H9 (cell line): Measurements from ENCODE around the gene TRPM3. TPM values are rescaled to one million over a fixed set of nuclear protein-coding genes. Genes with fewer than 3 reads are reported as not detected.

Source experiments
- DNase-seq: peaks from one replicate; pipeline ENCODE4 v3.0.0-alpha.2; 2017
- H2AFZ ChIP-seq: one replicate; pipeline ENCODE4 v1.6.1; 2013; ENCODE audit warnings: mild to moderate bottlenecking, low read length, control low read depth, moderate library complexity
- H2AK5ac ChIP-seq: 2 replicates; pipeline ENCODE4 v1.6.1; 2013; ENCODE audit warnings: low read length, control low read depth, mixed read lengths; ENCODE audit not compliant: insufficient read length
- H2BK120ac ChIP-seq: one replicate; pipeline ENCODE4 v1.6.1; 2013; ENCODE audit warnings: low read depth, mild to moderate bottlenecking, low read length, control low read depth, inconsistent platforms; ENCODE audit not compliant: poor library complexity, severe bottlenecking
- H2BK12ac ChIP-seq: 2 replicates; pipeline ENCODE4 v1.6.1; 2013; ENCODE audit warnings: low read length, control low read depth, mixed read lengths, low read depth; ENCODE audit not compliant: insufficient read length
- H2BK15ac ChIP-seq: 2 replicates; pipeline ENCODE4 v1.6.1; 2013; ENCODE audit warnings: low read depth, low read length, control low read depth
- H2BK20ac ChIP-seq: one replicate; pipeline ENCODE4 v1.6.1; 2013; ENCODE audit warnings: low read depth, mild to moderate bottlenecking, low read length, control low read depth, inconsistent platforms; ENCODE audit not compliant: poor library complexity, severe bottlenecking
- H2BK5ac ChIP-seq: 2 replicates; pipeline ENCODE4 v1.6.1; 2013; ENCODE audit warnings: low read length, control low read depth, mixed read lengths; ENCODE audit not compliant: insufficient read length
- H3K14ac ChIP-seq: 2 replicates; pipeline ENCODE4 v1.6.1; 2013; ENCODE audit warnings: low read length, control low read depth; ENCODE audit not compliant: insufficient read depth
- H3K18ac ChIP-seq: 2 replicates; pipeline ENCODE4 v1.6.1; 2013; ENCODE audit warnings: low read depth, mild to moderate bottlenecking, mixed read lengths, low read length, control low read depth; ENCODE audit not compliant: insufficient read length
- H3K23ac ChIP-seq: 2 replicates; pipeline ENCODE4 v1.6.1; 2013; ENCODE audit warnings: low read length, control low read depth, mixed read lengths, low read depth; ENCODE audit not compliant: insufficient read length
- H3K23me2 ChIP-seq: 2 replicates; pipeline ENCODE4 v1.6.1; 2013; ENCODE audit warnings: low read depth, mild to moderate bottlenecking, mixed read lengths, low read length, control low read depth; ENCODE audit not compliant: insufficient read length, poor library complexity, severe bottlenecking
- H3K27ac ChIP-seq: 2 replicates; pipeline ENCODE4 v1.5.1; 2013; ENCODE audit warnings: low read length, control low read depth, mixed read lengths, low read depth; ENCODE audit not compliant: insufficient read length
- H3K27me3 ChIP-seq: 2 replicates; pipeline ENCODE4 v1.6.1; 2013; ENCODE audit warnings: low read length, control low read depth, inconsistent platforms; ENCODE audit not compliant: insufficient read depth
- H3K4ac ChIP-seq: 2 replicates; pipeline ENCODE4 v1.6.1; 2013; ENCODE audit warnings: low read depth, mild to moderate bottlenecking, control low read depth, inconsistent platforms, low read length, moderate library complexity
- H3K4me1 ChIP-seq: 2 replicates; pipeline ENCODE4 v1.6.1; 2013; ENCODE audit warnings: low read length, control low read depth, inconsistent platforms; ENCODE audit not compliant: insufficient read depth
- H3K4me2 ChIP-seq: 2 replicates; pipeline ENCODE4 v1.6.1; 2013; ENCODE audit warnings: low read length, control low read depth, mixed read lengths; ENCODE audit not compliant: insufficient read length, insufficient read depth
- H3K56ac ChIP-seq: 2 replicates; pipeline ENCODE4 v1.6.1; 2013; ENCODE audit warnings: low read depth, mild to moderate bottlenecking, mixed read lengths, low read length, control low read depth; ENCODE audit not compliant: insufficient read length
- H3K79me1 ChIP-seq: 2 replicates; pipeline ENCODE4 v1.6.1; 2013; ENCODE audit warnings: low read depth, mild to moderate bottlenecking, moderate library complexity, low read length, control low read depth, inconsistent platforms; ENCODE audit not compliant: insufficient read depth, poor library complexity, severe bottlenecking
- H3K79me2 ChIP-seq: 2 replicates; pipeline ENCODE4 v1.6.1; 2013; ENCODE audit warnings: low read length, control low read depth, inconsistent platforms; ENCODE audit not compliant: insufficient read depth
- H3K9ac ChIP-seq: 2 replicates; pipeline ENCODE4 v1.6.1; 2013; ENCODE audit warnings: low read length, control low read depth, mixed read lengths; ENCODE audit not compliant: insufficient read length; ENCODE audit errors: extremely low read depth
- H3K9me3 ChIP-seq: one replicate; pipeline ENCODE4 v1.6.1; 2013; ENCODE audit warnings: low read depth, low read length, inconsistent platforms; ENCODE audit not compliant: control insufficient read depth
- H3T11ph ChIP-seq: one replicate; pipeline ENCODE4 v1.6.1; 2013; ENCODE audit warnings: mild to moderate bottlenecking, low read length, control low read depth, inconsistent platforms
- H4K20me1 ChIP-seq: one replicate; pipeline ENCODE4 v1.6.1; 2013; ENCODE audit not compliant: control insufficient read depth, insufficient read length, insufficient read depth
- H4K5ac ChIP-seq: 2 replicates; pipeline ENCODE4 v1.6.1; 2013; ENCODE audit warnings: low read depth, mild to moderate bottlenecking, mixed read lengths, low read length, control low read depth; ENCODE audit not compliant: insufficient read length
- H4K8ac ChIP-seq: replicated peaks from 2 replicates; pipeline ENCODE4 v1.6.1; 2013; ENCODE audit warnings: low read length, control low read depth, mixed read lengths, low read depth; ENCODE audit not compliant: insufficient read length
- H4K91ac ChIP-seq: 2 replicates; pipeline ENCODE4 v1.6.1; 2013; ENCODE audit warnings: low read depth, mild to moderate bottlenecking, moderate library complexity, mixed read lengths, low read length, control low read depth; ENCODE audit not compliant: insufficient read length
- H3K27ac Mint-ChIP-seq, 3 experiments: 2 replicates in 2 of 3; 3 replicates in 1 of 3; pipeline ENCODE4 v1.8.0; 2020 to 2021; ENCODE audit warnings: mixed read lengths in 3 of 3, mild to moderate bottlenecking in 1 of 3, moderate library complexity in 1 of 3
- H3K27me3 Mint-ChIP-seq: 2 replicates; pipeline ENCODE4 v1.8.0; 2021; ENCODE audit warnings: low read depth, mild to moderate bottlenecking, moderate library complexity, mixed read lengths
- H3K36me3 Mint-ChIP-seq, 3 experiments: 2 replicates in 2 of 3; 3 replicates in 1 of 3; pipeline ENCODE4 v1.8.0; 2020 to 2021; ENCODE audit warnings: low read depth in 3 of 3, mixed read lengths in 3 of 3; ENCODE audit not compliant: insufficient read depth in 1 of 3
- H3K4me1 Mint-ChIP-seq, 2 experiments: 2 replicates each; pipeline ENCODE4 v1.8.0; 2020; ENCODE audit warnings: mixed read lengths in 2 of 2
- H3K4me3 Mint-ChIP-seq, 2 experiments: 2 replicates in 1 of 2; 3 replicates in 1 of 2; pipeline ENCODE4 v1.8.0; 2020 to 2021; ENCODE audit warnings: mild to moderate bottlenecking in 2 of 2, mixed read lengths in 2 of 2, moderate library complexity in 1 of 2
- H3K9me3 Mint-ChIP-seq, 2 experiments: 2 replicates in 1 of 2; 3 replicates in 1 of 2; pipeline ENCODE4 v1.8.0; 2020; ENCODE audit warnings: mild to moderate bottlenecking in 2 of 2, mixed read lengths in 2 of 2, moderate library complexity in 1 of 2
- CTCF ChIP-seq: fragments of 200-600 bp; sonication (generic); conservative IDR thresholded peaks from 3 replicates; pipeline ENCODE4 v1.8.0; 2021; ENCODE audit warnings: antibody characterized with exemption, mild to moderate bottlenecking
- WGBS: extraction: QIAGEN DNeasy Blood & Tissue Kit; methylation state at CpG from one replicate; pipeline ENCODE4 v1.1.7; 2013; ENCODE audit warnings: missing lambda C conversion rate, low lambda C conversion rate, mixed read lengths; ENCODE audit not compliant: insufficient read length; ENCODE audit errors: extremely low coverage; 5-methylcytosine and 5-hydroxymethylcytosine counted together
- total RNA-seq: library from RNA; stranded (reverse); gene quantifications from 2 replicates; pipeline ENCODE4 v1.2.1, GENCODE V29; 2021

Gene TRPM3
- total RNA-seq, 1 experiment from 2014 or later, result 10.3 TPM

- no peak overlapping the region for H4K91ac ChIP-seq
- H2BK15ac ChIP-seq, result no peak overlapping the region
- H4K20me1 ChIP-seq, result no peaks in the 10 kb centered on the region
- H3K18ac ChIP-seq, result no peak overlapping the region
- no peaks in the 10 kb centered on the region for H3K27me3 ChIP-seq
- H3K4ac ChIP-seq, result no peak overlapping the region
- no peak overlapping the region for H3K9ac ChIP-seq
- no peak for TF ChIP-seq CTCF
- no peak overlapping the region for H3K14ac ChIP-seq
- no peaks in the 10 kb centered on the region for H3K23me2 ChIP-seq
- H3K56ac ChIP-seq, result no peak overlapping the region
- no peak overlapping the region for H3K4me2 ChIP-seq
- H2BK120ac ChIP-seq, result no peak overlapping the region
- no peak overlapping the region for H2AK5ac ChIP-seq
- H3K79me2 ChIP-seq, result no peaks in the 10 kb centered on the region
- no peak overlapping the region for H4K5ac ChIP-seq
- no peak overlapping the region for H2BK5ac ChIP-seq
- Mint-ChIP-seq H3K27me3 (no peaks in the 10 kb centered on the region), H3K9me3 (0 out of 5 replicates have a peak, but pooled peaks cover 2% of the 10 kb centered on the region in 2 experiments), H3K27ac (no peak overlapping the region), H3K36me3 (peaks cover 0 to 7% (median 0%) of the 10 kb centered on the region in 3 experiments; a peak in 1 of 7 replicates), H3K4me3 (no peak overlapping the region), H3K4me1 (peaks cover 17 to 19% of the 10 kb centered on the region in 2 experiments)
- WGBS, result no CpG with 5 or more reads among the region's 1 CpG
- no peak overlapping the region for H2AFZ ChIP-seq
- H3K79me1 ChIP-seq, result no peaks in the 10 kb centered on the region
- no peak overlapping the region for H3K27ac ChIP-seq
- DNase-seq, result no peak
- H3T11ph ChIP-seq, result no peak overlapping the region
- H3K23ac ChIP-seq, result no peak overlapping the region
- H3K4me1 ChIP-seq, result peaks cover 6% of the 10 kb centered on the region; the same call in 1 of the 2 replicates
- H3K9me3 ChIP-seq, result no peaks in the 10 kb centered on the region
- no peak overlapping the region for H4K8ac ChIP-seq
- H2BK12ac ChIP-seq, result no peak overlapping the region
- no peak overlapping the region for H2BK20ac ChIP-seq
Measured at GRCh38 chr9:70998962-70999361, 122.5 kb downstream of the TRPM3 start.
